ENCODE measurements around the gene HES2.
"Not testable (repeated sequence)": the region's sequence is repeated elsewhere in the genome, so short reads cannot be mapped to it uniquely, and the experiment has no call there.

HES2 gene

GRCh38 chr1:6453895-6454855 is 34.5 kb upstream of the HES2 start:
- DNase-seq, result not testable (repeated sequence)

GRCh38 chr1:6450943-6451373 is 31.2 kb upstream of the HES2 start:
- no peak for DNase-seq

GRCh38 chr1:6450486-6450885 is 30.8 kb upstream of the HES2 start:
- not testable (repeated sequence) for DNase-seq

DNA sequence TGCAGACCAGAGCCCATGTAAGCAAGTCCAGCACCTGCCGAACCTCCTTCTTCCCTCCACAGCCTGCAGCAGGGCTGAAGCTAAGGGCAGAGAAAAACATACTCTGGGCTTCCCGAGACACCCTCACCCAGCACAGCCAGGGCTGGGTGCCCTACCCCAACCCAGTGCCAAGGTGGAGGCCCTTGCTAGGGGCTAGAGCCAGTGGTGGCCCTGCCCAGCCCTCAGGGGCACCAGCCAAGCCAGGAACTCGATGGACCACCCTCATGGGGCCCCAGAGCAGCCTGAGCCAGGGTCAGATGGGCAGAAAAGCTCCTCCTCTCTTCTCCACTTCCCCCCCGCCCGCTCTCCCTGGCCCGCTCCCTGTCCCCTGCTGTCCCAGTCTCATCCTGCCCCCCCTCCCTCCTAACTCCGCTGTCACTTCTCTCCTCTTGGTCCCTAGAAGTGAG is 30.3 kb upstream of the HES2 start:
- DNase-seq, result no peak

DNA sequence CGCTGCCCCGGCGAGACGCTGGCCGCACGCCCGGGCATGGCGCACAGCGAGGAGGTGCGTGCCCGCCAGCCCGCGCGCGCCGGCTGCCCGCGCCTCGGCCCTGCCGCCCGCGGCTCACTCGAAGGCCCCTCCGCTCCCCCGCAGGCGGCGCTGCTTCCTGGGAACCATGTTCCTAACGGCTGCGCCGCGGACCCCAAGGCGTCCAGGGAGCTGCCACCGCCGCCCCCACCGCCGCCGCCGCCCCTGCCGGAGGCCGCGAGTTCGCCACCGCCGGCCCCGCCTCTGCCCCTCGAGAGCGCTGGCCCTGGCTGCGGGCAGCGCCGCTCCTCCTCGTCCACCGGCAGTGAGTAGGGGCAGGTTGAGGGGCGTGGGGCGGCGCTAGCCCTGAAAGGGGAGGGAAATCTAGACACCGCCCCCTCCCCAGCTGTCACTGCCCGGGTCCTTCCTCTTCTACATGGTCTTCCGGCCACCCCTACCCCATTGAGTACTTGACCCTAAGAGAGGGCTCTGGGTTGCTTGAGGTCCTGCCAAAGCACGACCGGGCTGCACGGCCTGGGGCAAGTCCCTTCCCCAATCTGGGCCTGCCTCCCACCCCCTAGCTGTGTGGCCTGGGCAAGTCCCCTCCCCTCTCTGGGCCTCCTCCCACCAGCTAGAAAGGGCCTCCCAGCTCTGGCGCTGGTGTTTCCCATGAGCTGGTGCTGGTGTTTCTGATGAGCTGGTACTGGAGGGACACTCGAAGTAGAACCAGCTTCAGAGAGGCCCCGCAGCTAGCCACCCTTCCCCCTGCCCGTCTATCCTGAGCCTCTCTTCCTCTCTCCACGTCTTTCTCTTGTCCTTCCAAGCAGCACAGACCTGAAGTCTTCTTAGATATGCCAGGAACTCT is 29.3 kb upstream of the HES2 start:
- DNase-seq, result no peak

DNA sequence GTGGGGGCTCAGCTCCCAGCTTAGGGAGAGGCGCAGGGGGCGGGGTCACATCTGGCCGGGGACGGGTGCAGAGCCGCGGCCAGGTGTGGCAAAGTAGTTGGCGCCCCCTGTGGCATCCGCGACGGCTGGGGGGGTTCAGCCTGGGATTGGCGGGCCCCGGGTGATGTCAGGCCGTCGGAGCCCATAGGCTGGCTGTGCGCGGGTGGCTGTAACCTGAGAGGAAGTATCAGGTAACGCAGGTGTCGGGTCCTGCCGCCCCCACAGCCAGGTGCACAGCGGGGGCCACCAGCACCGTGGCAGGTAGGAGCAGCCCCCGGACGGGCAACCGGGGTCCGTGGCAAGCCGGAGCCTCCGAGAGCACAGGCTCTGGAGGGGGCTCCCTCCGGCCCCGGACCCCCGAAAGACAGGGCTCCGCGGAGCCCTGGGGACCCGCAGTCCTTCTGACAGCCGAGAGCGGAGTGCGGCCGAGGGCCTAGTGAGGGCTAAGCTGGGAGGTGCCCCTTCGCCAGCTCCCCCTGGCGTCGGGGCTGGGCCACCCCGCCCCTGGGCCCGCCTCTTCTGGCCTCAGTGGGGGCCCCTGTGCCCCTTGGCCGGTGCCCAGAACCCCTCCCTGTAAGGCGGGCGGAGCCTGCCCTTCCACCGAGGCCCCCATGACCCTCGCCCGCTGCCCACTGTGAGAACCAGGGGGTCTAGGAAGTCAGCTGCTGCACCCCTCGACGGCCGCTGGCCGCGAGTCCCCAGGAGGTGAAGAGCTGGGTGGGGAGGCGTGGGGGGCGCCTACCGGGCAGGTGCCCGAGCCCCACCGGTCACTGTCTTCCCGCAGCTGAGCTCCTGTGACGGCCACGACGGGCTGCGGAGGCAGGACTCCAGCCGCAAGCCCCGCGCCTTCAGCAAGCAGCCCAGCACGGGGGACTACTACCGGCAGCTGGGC is 28.4 kb upstream of the HES2 start:
- no peak for DNase-seq

GRCh38 chr1:6447016-6447817 is 27.5 kb upstream of the HES2 start:
- no peak for DNase-seq

GRCh38 chr1:6446665-6447015 is 26.9 kb upstream of the HES2 start:
- DNase-seq, result no peak

DNA sequence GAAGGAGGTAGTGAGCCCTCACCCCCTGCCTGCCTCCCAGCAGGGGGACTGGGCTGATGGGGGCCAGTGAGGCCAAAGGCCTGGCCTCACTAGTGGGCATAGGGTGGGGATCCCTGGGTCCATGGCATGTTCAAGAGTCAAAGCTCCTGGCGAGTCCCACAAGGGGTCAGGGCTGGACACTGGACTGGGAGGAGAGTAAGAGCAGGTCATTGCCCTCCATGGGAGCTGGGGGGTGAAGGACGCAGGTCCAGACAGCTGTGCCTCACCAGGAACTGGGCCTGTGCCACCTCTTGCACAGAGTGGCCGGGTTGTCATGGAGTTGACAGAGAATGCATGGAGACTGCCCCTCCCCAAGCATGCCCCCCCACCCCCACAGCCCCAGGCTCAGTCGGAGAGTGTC is 26.2 kb upstream of the HES2 start:
- not testable (repeated sequence) for DNase-seq

- no peak for DNase-seq
These were observed 25.5 kb upstream of the HES2 start for GRCh38 chr1:6445062-6445763.

GRCh38 chr1:6444377-6444776 is 24.7 kb upstream of the HES2 start:
- no peak for DNase-seq

- DNase-seq, result no peak
These were observed 23.8 kb upstream of the HES2 start for GRCh38 chr1:6443339-6444115.

- DNase-seq, result no peak
These were observed 21.9 kb upstream of the HES2 start for GRCh38 chr1:6441586-6441985.

- peak; percentile 58 for DNase-seq
These were observed 20.7 kb upstream of the HES2 start for GRCh38 chr1:6440198-6441126.

- DNase-seq, result peak; percentile 64
These were observed 18.4 kb upstream of the HES2 start for GRCh38 chr1:6438047-6438525.

DNA sequence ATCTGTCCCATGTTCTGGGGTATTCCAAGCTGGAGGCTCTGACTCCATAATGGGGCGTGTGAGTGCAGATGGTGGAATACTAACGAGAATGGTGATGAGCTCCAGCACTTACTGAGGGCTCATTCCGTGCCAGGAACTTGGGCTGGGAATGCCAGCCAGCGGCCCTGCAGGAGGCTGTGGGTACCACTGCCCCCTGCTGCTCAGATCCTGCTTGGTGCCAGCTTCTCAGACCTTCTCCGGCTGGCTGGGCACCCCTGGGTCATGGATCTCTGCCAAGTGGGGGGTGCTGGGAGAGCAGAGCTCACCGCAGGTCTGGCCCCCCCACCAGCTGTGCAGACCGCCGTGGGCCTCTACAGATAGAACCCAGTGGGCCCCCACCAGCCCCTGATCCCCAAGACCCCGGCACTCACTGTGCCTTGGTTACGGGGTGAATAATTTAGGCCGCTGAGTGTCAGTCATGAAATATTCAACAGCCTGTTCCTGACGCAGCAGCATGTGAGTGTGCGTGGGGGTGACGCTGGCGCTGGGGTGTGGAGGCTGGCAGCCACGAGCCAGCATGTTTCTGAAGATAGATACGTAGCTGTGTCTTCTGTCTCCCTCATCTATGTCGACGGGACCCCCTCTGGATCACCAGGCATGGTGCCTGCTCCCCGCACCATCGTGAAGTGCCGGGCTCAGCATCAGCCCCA is 17.4 kb upstream of the HES2 start:
- not testable (repeated sequence) for DNase-seq

DNA sequence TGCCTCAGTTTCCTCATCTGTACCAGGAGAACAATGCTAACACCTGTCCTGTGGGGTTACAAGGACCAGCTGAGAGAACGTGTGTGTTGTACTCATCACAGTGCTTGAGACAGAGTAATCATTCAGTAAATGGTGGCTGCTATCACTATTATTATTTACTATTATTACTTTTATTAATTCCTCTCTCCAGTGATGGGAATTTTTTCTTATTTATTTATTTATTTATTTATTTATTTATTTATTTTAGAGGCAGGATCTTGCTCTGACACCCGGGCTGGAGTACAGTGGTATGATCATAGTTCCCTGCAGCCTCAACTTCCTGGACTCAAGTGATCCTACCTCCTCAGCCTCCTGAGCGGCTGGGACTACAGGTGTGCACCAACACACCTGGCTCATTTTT is 16.6 kb upstream of the HES2 start:
- DNase-seq, result not testable (repeated sequence)

- DNase-seq, result no peak
These were observed 15.8 kb upstream of the HES2 start for GRCh38 chr1:6435547-6435946.

Data from activated T-cell treated with anti-CD3 and anti-CD28 coated beads for 4 hours (primary cell).